ENCODE results near the gene FCSK. TPM values are rescaled to one million over a fixed set of nuclear protein-coding genes. Genes with fewer than 3 reads are reported as not detected.
"Not testable (repeated sequence)": the region's sequence is repeated elsewhere in the genome, so short reads cannot be mapped to it uniquely, and the experiment has no call there.

Gene FCSK
- total and polyA plus RNA-seq, 2 of the 8 experiments (the other 6 are each of a cell fraction or from before 2014, with no cell fraction given) = 4.6 to 5.1 TPM

- H2BK20ac ChIP-seq (ENCODE audit: low read length); DNase-seq (ENCODE audit: low read depth in 1 of 2, low spot score in 2 of 2); H3K23ac ChIP-seq (ENCODE audit: insufficient read length); H3K23me2 ChIP-seq (ENCODE audit: low read depth, low read length); H2BK120ac ChIP-seq (replicated peaks; ENCODE audit: low read depth, low read length); H3K27me3 ChIP-seq (replicated peaks in 1 of 4; ENCODE audit: control insufficient read depth in 3 of 4, extremely low read depth in 1 of 4, insufficient read depth in 3 of 4, low read length in 3 of 4); H3K9me3 ChIP-seq (ENCODE audit: insufficient read depth in 2 of 2, low read depth in 1 of 2, low read length in 1 of 2); H2BK12ac ChIP-seq (ENCODE audit: low read depth, low read length); H3K14ac ChIP-seq (ENCODE audit: insufficient read length); H4K91ac ChIP-seq (replicated peaks; ENCODE audit: insufficient read length, low read length); H4K8ac ChIP-seq (ENCODE audit: extremely low read depth, insufficient read depth, low read length); H2AFZ ChIP-seq (ENCODE audit: low read length); H3K4me1 ChIP-seq (replicated peaks in 1 of 4; ENCODE audit: control insufficient read depth in 3 of 4, insufficient read depth in 4 of 4, low read length in 3 of 4); FAIRE-seq; H2BK15ac ChIP-seq (ENCODE audit: low read length); H3K79me1 ChIP-seq (ENCODE audit: low read depth, low read length): not testable (repeated sequence)
- POLR2A ChIA-PET (ENCODE audit: partially characterized antibody) = interaction anchor here (0.6 to 3.0 kb wide), 26 partner anchors 9 to 235 kb away, joined by 3 to 35 read pairs (median 4); partner anchors contain the start of genes AARS1, DDX19A and DDX19B
- Histone ChIP-seq H3K9ac (replicated peaks in 1 of 4; ENCODE audit: extremely low read depth in 1 of 4, low read depth in 3 of 4, low read length in 3 of 4) (peak overlapping the region; percentile 90 to 97 (median 96)), H3K36me3 (ENCODE audit: control insufficient read depth in 2 of 4, insufficient read depth in 4 of 4, low read length in 3 of 4) (peaks cover 16 to 39% (median 26%) of the 10 kb centered on the region in 4 experiments), H2AK5ac (ENCODE audit: low read depth, low read length) (peak overlapping the region; percentile 55; the same call in 1 of the 2 replicates), H3K4me3 (ENCODE audit: extremely low read depth in 1 of 4, insufficient read depth in 2 of 4, low read depth in 3 of 4, low read length in 4 of 4) (peak overlapping the region; percentile 88 to 96 (median 91)), H3K79me2 (ENCODE audit: control insufficient read depth in 1 of 2, insufficient read depth in 2 of 2, low read length in 2 of 2) (peaks cover 42 to 69% of the 10 kb centered on the region in 2 experiments), H3K56ac (replicated peaks; ENCODE audit: insufficient read length, low read depth, low read length) (peak overlapping the region; percentile 7), H4K20me1 (replicated peaks in 1 of 2; ENCODE audit: control insufficient read depth in 1 of 2, insufficient read depth in 2 of 2, low read length in 2 of 2) (peaks cover 10 to 12% of the 10 kb centered on the region in 2 experiments), H3K18ac (ENCODE audit: extremely low read depth, low read length) (peak overlapping the region; percentile 33), H3K4me2 (ENCODE audit: insufficient read depth in 1 of 2, low read depth in 2 of 2, low read length in 2 of 2) (peak overlapping the region; percentile 84 to 93), H3K4ac (replicated peaks; ENCODE audit: insufficient read length, low read depth, low read length) (peak overlapping the region; percentile 69), H4K5ac (ENCODE audit: insufficient read length, low read depth, low read length) (peak overlapping the region; percentile 80), H2BK5ac (ENCODE audit: low read depth, low read length) (peak overlapping the region; percentile 82), H3K27ac (ENCODE audit: low read depth, low read length) (peak overlapping the region; percentile 91)
- TF ChIP-seq POLR2A (IDR thresholded peaks at IDR 0.05; ENCODE audit: control extremely low read depth in 1 of 2, low read depth in 2 of 2, low read length in 2 of 2) (peak in 1 of 2 experiments; percentile 22; a peak in 1 of 3 replicates), POLR2AphosphoS5 (IDR thresholded peaks at IDR 0.05; ENCODE audit: low read depth, low read length) (0 out of 2 replicates have a peak, but pooled peaks have one; percentile 28)
- CTCF ChIA-PET (ENCODE audit: partially characterized antibody) = interaction anchor here (1.0 to 2.5 kb wide), 3 partner anchors 34 to 272 kb away, joined by 3 to 6 read pairs (median 3); partner anchors contain the start of gene EXOSC6
- 6% methylated on average over 23 of the region's 24 CpGs; no CpG with 5 or more reads in 1 of the 2 experiments for WGBS, 2 experiments (ENCODE audit: extremely low coverage in 1 of 2, insufficient coverage in 1 of 2, insufficient read length in 1 of 2, insufficient replicate concordance in 2 of 2, low coverage in 1 of 2, low lambda C conversion rate in 2 of 2, missing lambda C conversion rate in 1 of 2)
Measured at GRCh38 chr16:70524399-70524825, 70.0 kb downstream of the FCSK start.
